Measurements from ENCODE around the gene SHH.

Gene SHH

DNA sequence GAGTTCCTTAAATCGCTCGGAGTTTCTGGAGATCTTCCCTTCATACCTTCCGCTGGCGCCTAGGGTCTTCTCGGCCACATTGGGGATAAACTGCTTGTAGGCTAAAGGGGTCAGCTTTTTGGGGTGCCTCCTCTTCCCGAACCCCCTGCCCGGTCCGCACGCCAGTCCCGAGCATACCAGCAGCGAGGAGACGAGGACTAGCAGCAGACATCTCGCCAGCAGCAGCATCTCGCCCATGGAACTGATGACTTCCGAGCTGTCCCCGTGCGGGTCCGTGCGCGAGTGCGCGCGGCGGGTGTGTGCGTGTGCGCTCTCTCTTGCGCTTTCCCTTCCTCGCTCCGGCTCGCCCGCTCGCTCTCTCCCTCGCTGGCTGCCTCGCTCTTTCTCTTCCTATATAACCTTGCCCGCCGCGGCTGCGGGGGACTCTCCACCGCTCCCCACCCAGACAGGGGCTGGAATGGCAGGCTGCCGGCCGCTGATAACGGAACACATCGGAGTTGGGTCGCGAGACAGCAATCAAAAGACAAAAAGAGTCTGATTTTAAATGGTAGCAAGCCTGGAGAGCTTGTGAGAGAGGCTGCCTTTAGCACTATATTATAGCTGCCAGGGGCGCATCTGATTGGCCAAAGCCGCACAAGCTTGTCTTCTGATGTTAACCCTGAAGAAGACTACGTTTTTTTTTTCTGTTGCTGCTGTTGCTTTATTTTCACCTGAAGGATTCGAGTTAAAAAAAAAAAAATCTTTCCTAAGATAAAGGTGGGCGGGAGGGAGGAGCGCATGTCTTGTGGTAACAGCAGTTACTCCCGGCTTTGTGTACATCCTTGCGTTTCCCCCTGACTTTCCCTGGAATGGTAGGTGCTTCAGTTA lies at the start of gene SHH:
TSS of gene SHH (minus strand) at position 569 of the 867 bp plus-strand sequence. CDS start at position 228, 341 bp downstream.
- DNase-seq: no peak

DNA sequence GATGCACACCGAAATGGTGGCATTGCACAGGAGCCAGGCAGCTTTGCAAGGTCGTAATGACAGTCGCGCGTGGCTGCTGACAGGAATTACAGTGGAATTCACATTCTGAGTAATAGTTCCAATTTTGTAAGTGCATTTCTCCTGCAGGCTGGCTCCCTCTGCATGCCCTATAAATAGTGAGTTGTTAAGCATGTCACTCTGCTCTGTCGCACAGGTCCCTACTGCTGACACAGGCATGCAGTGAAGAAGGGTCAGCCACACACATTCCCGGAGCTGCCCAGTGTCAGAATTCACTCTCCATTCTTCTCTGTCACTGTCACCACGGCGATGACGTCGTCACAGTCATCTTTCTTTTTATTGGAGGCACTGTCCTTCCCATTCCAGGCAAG lies 49.2 kb upstream of the SHH start:
- no peak for DNase-seq

DNA sequence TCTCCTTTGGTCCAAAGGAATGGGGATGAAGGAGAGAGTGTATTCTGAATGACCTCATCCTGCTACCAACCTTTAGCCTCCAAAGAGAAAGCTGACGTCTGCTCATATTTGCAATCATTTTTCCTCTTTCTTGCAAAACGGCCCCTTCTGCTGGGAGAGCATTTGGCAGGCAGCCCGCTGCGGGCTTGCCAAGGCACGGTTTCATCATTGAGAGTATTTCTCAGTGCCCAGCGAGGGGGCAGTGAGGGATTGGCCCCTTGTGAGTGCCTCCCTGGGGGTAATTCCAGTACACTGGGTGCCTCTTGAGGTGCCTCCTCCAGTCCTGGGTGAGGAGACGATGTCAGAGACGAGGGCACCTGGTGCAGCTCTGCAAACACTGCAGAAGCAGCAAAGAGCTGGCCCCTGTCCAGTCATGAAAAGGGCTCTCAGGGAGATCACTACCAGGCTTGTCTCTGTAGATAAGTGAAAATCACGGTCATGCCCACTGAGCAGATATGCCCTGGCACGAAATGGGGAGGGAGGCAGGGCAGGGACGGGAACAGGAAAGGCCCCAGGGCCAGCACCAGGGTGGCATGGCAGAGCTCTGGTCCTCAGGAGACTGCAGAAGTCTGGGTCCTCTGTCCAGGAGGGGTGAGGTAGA lies 48.7 kb upstream of the SHH start:
- DNase-seq: no peak

DNA sequence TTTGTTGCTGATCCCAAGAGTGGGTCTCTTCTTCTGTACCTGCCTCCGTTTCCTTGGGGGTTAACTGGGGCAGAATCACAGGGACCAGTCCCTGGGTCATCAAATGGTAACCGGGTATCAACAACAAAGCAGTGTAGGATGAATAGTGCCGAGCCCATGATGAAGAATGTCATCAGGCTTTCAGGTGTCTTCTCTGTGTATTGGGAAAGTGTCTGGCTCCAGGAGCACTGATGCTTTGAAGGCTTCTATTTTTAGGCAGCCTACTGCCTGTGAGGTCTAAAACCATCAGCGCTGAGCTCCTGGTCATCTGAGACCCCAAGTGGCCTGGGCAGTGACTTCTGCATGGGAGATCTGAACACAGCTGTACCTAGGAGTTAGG lies 48.2 kb upstream of the SHH start:
- DNase-seq: no peak

DNA sequence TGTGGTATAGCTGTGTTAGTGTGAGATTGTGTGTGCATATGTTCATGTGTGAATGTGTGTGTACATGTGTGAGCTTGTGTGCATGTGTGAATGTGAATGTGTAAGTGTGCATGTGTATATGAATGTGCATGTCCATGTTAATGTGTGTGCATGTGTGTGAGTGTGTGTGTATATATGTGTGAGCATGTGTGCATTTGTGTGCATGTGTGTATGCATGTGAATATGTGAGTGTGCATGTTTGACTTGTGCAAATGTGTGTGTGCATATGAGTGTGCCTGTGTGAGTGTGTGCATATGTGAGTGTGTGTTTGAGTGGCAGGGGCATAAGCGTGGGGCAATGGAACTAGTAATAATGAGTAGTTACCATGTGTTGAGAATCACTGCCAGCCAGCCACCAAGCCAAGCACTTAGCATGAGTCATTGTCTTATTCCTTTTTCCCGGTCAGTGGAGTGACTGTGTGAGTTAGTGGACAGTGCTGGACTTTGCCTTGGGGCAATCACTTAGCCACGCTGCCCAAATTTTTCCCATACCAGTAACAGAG lies 46.3 kb upstream of the SHH start:
- no peak for DNase-seq

DNA sequence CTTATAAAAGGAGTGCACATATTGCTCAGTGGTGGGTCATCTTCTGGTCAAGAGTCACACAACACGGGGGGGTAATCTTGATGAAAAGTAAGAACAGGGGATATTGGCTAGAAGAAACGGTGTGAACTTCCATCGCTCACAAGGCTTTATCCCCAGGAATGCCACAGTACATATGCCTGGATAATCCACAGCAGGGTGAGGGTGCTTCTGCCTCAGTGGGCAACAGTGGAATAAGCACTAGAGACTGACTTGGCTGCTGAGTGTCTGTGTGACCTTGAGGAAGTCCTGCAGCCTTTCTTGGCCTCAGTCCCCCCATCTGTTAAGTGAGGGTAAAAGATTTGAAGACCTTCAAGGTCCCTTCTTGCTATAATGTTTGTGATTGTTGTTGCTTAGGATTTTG lies 44.9 kb upstream of the SHH start:
- no peak for DNase-seq

DNA sequence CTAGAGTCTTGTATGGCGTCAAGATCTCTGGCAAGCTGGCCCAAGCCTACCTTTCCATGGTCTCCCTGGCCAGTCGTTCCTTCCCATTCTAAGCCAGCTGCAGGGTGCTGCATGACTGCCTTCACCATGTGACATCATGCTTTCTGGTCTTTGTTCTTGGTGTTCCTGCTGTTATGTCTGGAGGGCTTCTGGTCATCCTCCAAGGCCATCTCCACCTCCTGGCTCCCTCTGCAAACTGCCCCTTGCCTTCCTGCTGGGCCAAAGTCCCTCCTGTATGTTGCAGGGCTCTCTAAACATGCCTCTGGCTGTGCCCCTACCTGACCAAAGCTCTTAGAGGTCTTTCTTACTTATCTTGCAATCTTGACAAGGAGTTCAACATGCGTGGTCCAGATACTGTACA lies 44.4 kb upstream of the SHH start:
- DNase-seq: no peak

DNA sequence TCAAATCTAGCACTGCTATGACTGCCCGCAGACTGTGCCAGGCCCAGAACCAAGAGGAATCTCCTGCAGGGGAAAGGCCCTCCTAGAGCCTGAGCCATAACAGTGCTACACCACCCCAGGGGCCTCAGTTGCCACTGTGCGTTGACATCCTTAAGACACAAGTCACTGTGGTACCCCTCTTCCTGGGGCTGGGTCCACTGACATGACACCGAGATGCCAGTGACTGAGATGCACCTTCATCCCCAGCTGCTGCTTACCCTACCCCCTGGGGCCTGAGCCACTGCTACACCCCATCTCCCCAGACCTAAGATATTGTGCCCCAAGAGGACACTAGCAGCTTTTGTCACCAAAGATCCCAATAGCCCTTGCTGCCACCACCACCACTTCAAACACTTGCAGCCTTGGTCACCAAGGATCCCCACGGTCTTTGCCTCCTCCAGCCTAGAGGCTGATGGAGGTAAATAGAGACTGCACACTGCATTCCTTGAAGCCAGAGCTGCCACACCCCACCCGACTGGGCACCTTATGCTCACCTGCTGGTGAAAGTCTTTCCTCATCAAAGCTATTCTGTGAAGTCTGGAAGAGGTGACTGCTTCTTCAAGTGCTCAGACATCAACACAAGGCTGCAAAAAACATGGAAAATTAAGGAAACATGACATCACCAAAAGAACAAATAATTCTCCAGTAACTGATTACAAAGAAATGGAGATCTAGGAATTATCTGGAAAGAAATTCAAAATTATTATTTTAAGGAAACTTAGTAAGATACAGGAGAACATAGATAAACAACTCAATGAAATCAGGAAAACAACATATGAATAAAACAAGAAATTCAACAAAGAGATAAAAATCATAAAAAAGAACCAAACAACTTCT lies 40.4 kb upstream of the SHH start:
- DNase-seq: no peak

DNA sequence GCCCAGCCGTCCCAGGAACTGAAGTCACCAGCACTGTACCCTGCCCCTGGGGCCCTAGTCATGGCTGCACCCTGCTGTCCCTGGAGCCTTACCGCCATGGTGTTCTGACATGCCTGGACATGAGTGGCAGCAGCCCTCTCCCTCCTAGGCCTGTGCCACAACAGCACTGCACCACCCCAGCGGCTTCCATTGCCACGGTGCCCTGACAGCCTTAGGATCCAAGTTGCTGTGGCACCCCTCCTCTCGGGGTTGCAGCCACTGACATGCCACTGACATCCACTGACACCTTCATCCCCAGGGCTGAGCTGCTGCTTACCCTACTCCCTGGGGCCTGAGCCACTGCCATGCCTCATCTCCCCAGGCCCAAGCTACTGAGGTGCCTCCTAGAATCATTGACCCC lies 39.6 kb upstream of the SHH start:
- DNase-seq: no peak

DNA sequence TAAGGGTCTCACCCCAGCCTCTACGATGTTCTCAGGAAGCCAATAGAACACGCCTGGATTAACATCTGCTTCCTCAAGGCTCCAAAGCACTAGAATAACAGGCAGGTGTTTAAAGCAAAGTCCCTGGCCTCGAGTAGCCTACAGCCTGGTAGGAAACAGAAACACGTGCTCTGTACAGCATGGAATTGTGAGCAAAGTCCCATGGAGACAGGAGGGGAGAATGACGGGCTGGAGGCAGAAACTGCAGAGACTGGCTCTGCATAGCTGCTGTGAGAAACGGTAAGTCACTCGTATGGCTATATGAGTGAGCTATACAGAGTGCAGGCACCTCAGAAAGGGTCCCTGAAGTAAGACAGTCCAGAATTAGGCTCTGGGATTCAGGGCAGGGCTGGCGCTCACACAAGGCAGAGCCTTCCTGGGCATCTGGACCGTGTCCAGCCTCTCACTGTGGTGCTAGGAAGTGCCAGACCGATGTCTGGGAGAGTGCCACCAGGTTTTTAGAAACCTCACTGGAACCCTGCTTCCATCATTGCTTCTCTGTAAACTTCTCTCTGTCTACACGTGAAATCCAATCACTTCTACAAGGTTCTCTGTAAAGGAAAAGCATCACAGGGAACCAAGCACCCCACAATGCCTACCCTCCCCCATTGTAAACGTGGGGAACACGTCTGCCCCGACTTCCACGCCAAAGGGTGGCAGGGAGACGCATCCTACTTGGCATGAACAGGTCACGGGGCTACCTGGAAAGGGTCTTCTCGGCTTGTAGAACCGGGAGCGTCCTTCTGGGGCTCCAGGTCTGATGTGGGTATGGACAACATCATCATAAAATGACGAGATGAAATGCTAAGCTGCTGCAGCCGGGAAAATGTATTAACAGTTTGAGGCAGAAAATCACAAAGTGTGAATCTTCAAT lies 38.8 kb upstream of the SHH start:
- DNase-seq: no peak

DNA sequence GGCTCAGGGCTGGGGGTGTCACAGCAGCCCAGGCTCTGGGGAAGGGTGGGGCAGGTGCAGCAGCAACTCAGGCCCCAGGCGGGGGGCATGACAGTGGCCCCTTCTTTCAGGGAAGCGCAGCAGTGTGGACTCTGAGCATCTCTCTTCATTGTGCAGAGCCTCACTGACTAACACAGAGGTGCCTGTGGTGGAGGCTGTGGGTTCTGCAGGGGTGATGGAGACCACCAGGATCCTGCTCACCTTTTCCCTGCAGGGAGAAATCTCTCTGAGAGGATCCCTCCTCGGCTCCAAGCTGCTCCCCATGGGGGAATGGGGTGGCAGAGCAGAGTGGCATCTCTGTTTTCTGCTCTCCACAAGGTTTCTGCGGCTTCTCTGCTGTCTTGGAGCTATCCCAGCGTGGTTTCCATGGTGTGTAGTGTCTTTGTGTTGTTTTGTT lies 37.8 kb upstream of the SHH start:
- no peak for DNase-seq

DNA sequence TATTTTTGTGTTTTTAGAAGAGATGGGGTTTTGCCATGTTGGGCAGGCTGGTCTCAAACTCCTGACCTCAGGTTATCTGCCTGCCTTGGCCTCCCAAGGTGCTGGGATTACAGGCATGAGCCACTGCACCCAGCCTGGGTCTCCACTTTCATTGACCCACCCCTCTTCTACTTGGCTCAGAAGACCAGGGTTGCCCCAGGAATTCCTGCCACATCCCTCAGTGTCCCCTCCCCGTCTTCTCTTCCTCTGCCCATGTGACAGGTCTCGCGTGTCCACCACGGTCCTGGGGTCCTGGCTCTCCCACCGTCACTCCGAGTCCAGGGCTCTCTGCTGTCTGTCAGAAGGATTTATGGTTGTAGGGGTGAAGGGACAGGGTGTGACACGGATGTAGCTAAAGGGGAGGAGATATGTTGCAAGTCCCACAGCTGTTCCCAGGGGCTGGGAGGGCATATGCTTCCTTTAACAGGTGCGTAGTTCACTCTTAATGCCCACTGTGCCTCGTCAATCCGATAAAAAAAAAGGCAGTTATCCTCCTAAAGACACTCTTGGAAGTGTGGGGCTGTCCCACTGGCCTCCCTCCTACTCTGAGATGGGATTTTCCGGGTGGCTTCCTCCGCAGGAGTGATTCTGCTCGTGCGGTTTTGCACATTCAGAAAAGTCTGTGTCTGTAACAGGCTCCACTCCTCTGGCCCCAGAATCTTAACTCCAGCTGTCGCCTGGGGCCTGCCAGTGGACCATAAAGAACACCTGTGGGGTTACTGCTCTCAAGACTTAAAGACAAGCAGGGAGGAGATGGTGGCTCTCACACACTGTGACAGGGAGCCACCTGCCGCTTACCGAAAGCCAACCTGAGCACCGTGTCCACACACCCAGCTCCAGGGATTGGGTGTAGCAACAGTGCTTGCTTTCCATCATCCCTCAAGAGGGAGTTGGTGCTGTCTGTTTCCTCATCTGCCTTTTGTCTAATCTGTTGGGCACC lies 36.7 kb upstream of the SHH start:
- DNase-seq: no peak

DNA sequence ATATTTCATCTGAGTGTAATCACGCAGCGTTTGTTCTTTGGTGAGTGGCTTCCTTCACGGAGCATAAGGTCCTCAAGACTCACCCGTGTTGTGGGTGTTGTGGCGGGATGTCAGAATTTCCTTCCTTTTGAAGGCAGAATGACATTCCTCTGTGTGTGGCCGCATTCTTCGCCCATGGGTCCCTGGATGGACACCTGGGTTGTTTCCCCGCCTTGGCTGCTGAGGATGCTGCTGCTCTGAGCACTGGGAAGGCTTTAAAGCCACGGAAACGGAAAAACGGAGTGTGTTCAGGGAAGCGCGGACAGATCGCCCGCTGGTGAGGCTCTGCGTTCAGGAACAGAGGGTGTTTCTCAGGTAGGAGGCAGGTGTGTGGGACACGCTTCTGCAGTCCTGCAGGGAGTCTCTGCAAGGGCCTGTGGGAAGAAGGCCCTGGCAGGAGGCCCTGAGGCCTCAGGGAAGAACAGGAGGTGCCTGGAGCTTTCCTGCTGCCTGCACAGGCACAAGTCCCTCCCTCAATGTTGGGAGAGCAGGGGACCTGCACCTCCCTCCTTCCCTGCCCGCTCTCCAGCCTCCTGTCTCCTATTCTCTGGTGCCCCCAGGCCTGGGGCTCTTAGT lies 35.7 kb upstream of the SHH start:
- DNase-seq: no peak

DNA sequence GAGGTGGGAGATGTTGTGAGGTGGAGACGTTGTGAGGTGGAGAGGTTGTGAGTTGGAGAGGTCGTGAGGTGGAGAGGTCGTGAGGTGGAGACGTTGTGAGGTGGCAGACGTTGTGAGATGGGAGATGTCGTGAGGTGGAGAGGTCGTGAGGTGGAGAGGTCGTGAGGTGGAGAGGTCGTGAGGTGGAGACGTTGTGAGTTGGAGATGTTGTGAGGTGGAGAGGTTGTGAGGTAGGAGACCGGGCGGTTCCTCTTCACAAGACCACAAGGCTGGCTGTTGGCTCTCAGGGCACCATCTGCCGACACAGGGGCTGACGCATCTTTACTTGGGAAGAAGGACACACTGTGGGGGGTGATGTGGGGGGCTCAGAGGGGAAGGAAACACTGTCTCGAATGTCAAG lies 34.7 kb upstream of the SHH start:
- no peak for DNase-seq

DNA sequence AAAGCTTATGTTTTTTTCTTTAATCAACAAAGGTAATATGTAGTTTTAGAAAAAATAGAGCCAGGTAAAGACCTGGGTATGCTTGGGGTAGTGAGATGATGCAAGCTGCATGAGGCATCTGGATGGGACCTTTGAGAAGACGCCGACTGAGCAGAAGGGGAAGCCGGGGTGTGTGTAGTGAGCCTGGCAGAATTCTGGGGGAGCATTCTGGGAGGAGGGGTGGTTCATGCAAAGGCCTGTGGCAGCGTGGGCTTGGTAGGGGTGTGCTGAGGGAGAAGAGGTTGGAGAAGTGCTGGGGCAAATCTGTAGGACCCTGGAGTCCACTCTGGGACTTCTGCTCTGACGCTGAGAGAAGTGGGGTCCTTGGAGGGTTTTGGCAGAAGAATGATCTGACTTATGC lies 33.9 kb upstream of the SHH start:
- no peak for DNase-seq

DNA sequence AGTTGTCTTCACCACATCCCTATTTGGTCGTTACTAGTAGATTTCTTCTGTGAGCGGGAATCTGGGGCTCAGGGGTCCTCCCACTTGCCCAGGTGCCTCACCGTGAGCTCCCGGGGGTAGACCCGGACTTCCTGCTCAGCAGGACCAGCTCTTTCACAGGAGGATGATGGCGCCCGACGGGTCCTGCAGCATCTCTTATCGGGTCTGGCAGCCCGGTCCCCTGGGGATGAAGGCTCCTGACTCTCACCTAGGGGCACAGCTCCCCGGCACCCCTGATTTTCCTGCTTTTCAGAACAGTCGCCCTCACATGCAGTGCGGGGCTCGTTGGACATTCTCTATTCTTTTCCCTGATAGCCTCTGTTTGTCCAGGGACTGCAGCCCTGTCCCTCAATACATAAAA lies 33.0 kb upstream of the SHH start:
- DNase-seq: no peak

DNA sequence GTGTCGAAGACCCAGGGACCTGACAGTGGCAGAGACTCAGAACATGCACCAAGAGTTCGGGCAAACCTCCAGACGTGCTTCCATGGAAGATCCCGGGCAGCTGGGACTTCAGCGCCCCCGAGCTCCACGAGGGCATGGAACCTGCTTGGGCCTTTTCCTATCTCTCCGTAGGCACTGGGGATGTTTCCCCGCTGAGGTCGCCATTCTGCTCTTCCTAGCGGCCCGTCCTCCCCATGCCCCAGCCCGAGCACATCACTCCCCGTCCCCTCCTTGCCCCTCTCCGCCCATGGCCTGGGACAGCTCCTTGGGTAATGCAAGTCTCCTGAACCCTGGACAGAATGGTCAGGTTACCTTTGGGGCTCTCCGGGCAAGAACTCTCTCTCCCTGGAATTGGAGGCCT lies 32.3 kb upstream of the SHH start:
- DNase-seq: no peak

DNA sequence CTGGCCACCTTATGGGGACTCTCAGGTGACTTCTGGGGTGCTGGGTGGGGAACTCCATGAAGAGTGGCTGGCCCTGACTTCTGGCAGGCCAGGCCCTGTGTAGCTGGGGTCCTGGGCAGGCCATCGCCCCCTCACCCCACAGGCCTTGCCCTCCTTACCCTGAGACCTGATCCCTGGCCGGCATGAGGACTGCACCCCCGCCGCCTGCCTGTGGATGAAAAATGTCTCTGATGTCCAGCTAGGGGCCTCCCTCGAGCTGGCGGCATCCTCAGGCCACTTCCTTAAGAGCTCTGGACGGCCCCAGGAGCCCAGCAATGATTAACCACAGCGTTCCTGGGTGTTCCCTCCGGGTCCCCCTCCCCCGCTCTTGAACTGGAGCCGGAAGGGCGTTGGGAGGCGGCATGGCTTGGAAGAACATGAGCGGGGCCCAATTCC lies 31.8 kb upstream of the SHH start:
- no peak for DNase-seq

DNA sequence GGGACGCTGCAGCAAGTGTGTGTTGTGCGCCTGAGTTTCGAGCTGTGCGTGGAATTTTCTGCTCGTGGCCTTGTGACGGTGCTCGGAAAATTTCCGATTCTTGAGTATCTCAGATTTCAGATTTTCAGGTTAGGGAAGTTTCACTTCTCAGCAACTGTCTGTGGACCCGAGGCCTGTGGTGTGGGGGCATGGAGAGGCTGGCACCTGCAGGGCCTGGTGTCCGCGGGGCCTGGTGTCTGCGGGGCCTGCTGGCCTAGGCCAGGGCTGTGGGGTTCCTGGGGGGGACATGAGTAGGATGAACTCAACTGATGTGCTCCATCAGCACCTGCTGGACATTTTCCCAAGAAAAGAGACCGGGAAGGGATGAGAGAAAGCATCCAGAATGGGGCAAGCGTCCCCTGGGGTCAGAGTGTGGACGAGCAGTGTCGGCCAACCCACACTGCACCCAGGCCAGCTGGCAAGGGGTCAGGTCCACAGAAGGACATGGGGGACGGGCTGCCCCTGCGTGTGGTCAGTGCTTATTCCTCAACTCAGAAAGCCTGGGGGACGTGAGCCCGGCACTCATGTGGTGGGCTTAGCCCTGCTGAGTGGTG lies 31.3 kb upstream of the SHH start:
- no peak for DNase-seq
